SU-DHL-6 (cell line): ENCODE data around the gene HES7.

Experiments used
- CTCF ChIP-seq: fragments of 200-600 bp; sonication (generic); IDR thresholded peaks from one replicate; pipeline ENCODE4 v1.5.1; 2017; ENCODE audit warnings: antibody characterized with exemption, mild to moderate bottlenecking, low read length, moderate library complexity; ENCODE audit not compliant: insufficient read depth, poor library complexity, severe bottlenecking
- EZH2phosphoT487 ChIP-seq: fragments of 200-600 bp; sonication (generic), shearing (Covaris generic); conservative IDR thresholded peaks from 2 replicates; pipeline ENCODE4 v1.6.1; 2018; ENCODE audit warnings: mild to moderate bottlenecking, antibody characterized with exemption, low read length, moderate library complexity, mixed read lengths

DNA sequence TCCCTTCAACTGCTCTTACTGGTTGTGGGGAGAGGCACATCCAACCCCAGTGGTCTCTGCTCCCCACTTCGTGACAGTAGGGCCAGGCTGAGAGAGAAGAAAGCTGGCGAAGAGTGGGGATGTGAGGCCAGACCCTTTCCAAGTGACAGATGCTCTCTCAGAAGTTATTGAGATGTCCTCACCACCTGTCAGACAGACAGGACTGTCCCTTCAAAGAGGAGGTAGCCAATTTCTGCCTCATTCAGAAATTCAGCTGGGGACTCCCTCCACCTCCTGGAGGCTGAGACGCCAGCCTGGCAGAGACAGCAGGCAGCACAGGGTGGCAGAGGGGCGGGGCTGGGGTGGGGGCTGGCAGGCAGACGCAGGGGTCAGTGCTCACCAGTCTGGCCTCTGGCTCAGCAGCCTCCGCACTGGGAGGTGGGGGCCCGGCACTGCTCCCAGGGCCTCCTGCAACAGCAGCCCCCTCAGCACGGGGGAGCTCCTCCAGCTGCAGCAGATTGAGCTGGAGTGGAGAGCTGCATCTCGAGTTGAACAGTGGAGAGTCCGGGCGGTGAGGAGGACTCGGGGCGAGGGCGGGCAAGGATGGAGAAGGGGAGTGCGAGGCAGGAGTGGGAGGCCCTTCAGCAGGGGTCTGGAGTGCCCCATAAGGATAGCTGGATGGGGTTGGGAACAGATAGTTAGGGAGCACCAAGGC, 19.1 kb upstream of the HES7 start:
- TF ChIP-seq EZH2phosphoT487 (no peak), CTCF (no peak)
